NCI-H128 (cell line): ENCODE measurements around the gene DLG2.

Experiments used
- DNase-seq: peaks from one replicate; lab custom pipeline; 2025; ENCODE audit not compliant: unreplicated experiment; lab: John Stamatoyannopoulos, UW

Gene DLG2

GRCh38 chr11:83827940-83828554, 1799.1 kb downstream of the DLG2 start:
- no peak for DNase-seq

GRCh38 chr11:83827520-83827919, 1799.6 kb downstream of the DLG2 start:
- DNase-seq, result no peak

- no peak for DNase-seq
Measured at GRCh38 chr11:83826078-83826477, 1801.1 kb downstream of the DLG2 start.

GRCh38 chr11:83823461-83824025, 1803.6 kb downstream of the DLG2 start:
- DNase-seq, result no peak

GRCh38 chr11:83819931-83820549, 1807.1 kb downstream of the DLG2 start:
- peak; percentile 15 for DNase-seq

- DNase-seq, result no peak
Measured at GRCh38 chr11:83818349-83818748, 1808.8 kb downstream of the DLG2 start.

GRCh38 chr11:83816572-83817187, 1810.5 kb downstream of the DLG2 start:
- DNase-seq, result peak; percentile 44

- no peak for DNase-seq
Measured at GRCh38 chr11:83815736-83816135, 1811.4 kb downstream of the DLG2 start.

GRCh38 chr11:83813296-83813695, 1813.8 kb downstream of the DLG2 start:
- DNase-seq, result no peak

- no peak for DNase-seq
Measured at GRCh38 chr11:83809274-83809673, 1817.9 kb downstream of the DLG2 start.

- DNase-seq, result no peak
Measured at GRCh38 chr11:83801799-83802198, 1825.3 kb downstream of the DLG2 start.

- DNase-seq, result no peak
Measured at GRCh38 chr11:83793310-83793709, 1833.8 kb downstream of the DLG2 start.

GRCh38 chr11:83791557-83791956, 1835.6 kb downstream of the DLG2 start:
- no peak for DNase-seq

GRCh38 chr11:83785942-83786341, 1841.2 kb downstream of the DLG2 start:
- no peak for DNase-seq

- no peak for DNase-seq
Measured at GRCh38 chr11:83784419-83784818, 1842.7 kb downstream of the DLG2 start.

GRCh38 chr11:83782329-83782728, 1844.8 kb downstream of the DLG2 start:
- DNase-seq, result no peak

- no peak for DNase-seq
Measured at GRCh38 chr11:83779876-83780275, 1847.3 kb downstream of the DLG2 start.

GRCh38 chr11:83778596-83778995, 1848.5 kb downstream of the DLG2 start:
- no peak for DNase-seq

- no peak for DNase-seq
Measured at GRCh38 chr11:83773950-83774880, 1852.9 kb downstream of the DLG2 start.

- DNase-seq, result no peak
Measured at GRCh38 chr11:83768489-83768888, 1858.7 kb downstream of the DLG2 start.

- no peak for DNase-seq
Measured at GRCh38 chr11:83766932-83767331, 1860.2 kb downstream of the DLG2 start.
